Gastroesophageal sphincter (tissue), 4 donors: ENCODE data around the gene SLC14A1. TPM values are rescaled to one million over a fixed set of nuclear protein-coding genes. Genes with fewer than 3 reads are reported as not detected.

Source experiments
- ATAC-seq: fragments of 150-250 bp; one replicate; pipeline ENCODE4 v1.9.1; 2016; ENCODE audit warnings: mild to moderate bottlenecking, moderate library complexity
- H3K27ac ChIP-seq, 4 donors: fragments of 200-600 bp; sonication (generic) in 3 of 4; 1 replicate in 3 of 4; 2 replicates in 1 of 4; pipeline ENCODE4 v1.5.1; 2016 to 2019
- H3K27me3 ChIP-seq: fragments of 200-600 bp; sonication (generic); one replicate; pipeline ENCODE4 v1.5.1; 2019
- H3K36me3 ChIP-seq, 2 donors: fragments of 200-600 bp; sonication (generic); one replicate each; pipeline ENCODE4 v1.5.1; 2019; ENCODE audit warnings: control low read depth in 1 of 2
- H3K4me1 ChIP-seq, 3 donors: fragments of 200-600 bp; sonication (generic); 1 replicate in 2 of 3; 2 replicates in 1 of 3; pipeline ENCODE4 v1.5.1; 2016 to 2019; ENCODE audit warnings: control low read depth in 2 of 3
- H3K4me3 ChIP-seq, 2 donors: fragments of 200-600 bp; sonication (generic); one replicate each; pipeline ENCODE4 v1.5.1; 2019; ENCODE audit warnings: mild to moderate bottlenecking in 1 of 2, moderate library complexity in 1 of 2
- H3K9me3 ChIP-seq, 3 donors: fragments of 200-600 bp; sonication (generic); one replicate each; pipeline ENCODE4 v1.5.1; 2017 to 2019; ENCODE audit warnings: control low read depth in 2 of 3
- CTCF ChIP-seq, 4 experiments: fragments of 200-600 bp in 2 of 4; fragments of 450-650 bp in 2 of 4; sonication (generic) in 1 of 4; IDR thresholded peaks; one replicate each; pipeline ENCODE4 v1.5.1; 2017 to 2019; ENCODE audit warnings: antibody characterized with exemption in 4 of 4, mild to moderate bottlenecking in 2 of 4, moderate library complexity in 2 of 4
- EP300 ChIP-seq: sonication (generic); formaldehyde crosslinking; IDR thresholded peaks from one replicate; pipeline ENCODE4 v1.6.1; 2017; ENCODE audit warnings: antibody characterized with exemption, mild to moderate bottlenecking
- POLR2A ChIP-seq, 2 donors: fragments of 450-650 bp; IDR thresholded peaks; one replicate each; pipeline ENCODE4 v1.6.1; 2017; ENCODE audit warnings: antibody characterized with exemption in 2 of 2, mild to moderate bottlenecking in 2 of 2, moderate library complexity in 1 of 2
- POLR2AphosphoS5 ChIP-seq: sonication (generic); formaldehyde crosslinking; IDR thresholded peaks from one replicate; pipeline ENCODE4 v1.6.1; 2017; ENCODE audit warnings: antibody characterized with exemption
- WGBS, 2 donors: methylation state at CpG; one replicate each; pipeline ENCODE4 v1.1.5; 2018; ENCODE audit warnings: low coverage in 1 of 2; 5-methylcytosine and 5-hydroxymethylcytosine counted together
- total RNA-seq, 4 donors: library from RNA; depleted of rRNA; stranded (reverse); fragments of >200 nt; gene quantifications; one replicate each; pipeline ENCODE4 v1.1.0, GENCODE V29; 2016

Gene SLC14A1
- total RNA-seq, 4 donors from 2014 or later = 0.40 to 6.6 (median 1.5) TPM

- TF ChIP-seq CTCF (IDR thresholded peaks at IDR 0.05) = no peak
- no peak for TF ChIP-seq POLR2AphosphoS5
- no peak for TF ChIP-seq POLR2A (IDR thresholded peaks at IDR 0.05)
- no peak for TF ChIP-seq EP300
- ATAC-seq = no peak
- Histone ChIP-seq H3K27me3 (peaks cover 41% of the 10 kb centered on the region), H3K27ac (no peak overlapping the region), H3K36me3 (no peaks in the 10 kb centered on the region), H3K4me1 (no peaks in the 10 kb centered on the region), H3K4me3 (no peak overlapping the region), H3K9me3 (no peaks in the 10 kb centered on the region)
- 40 to 86% methylated on average over 1 to 6 of the region's 7 CpGs for WGBS, 2 donors
Measured at GRCh38 chr18:45719106-45719505, 4.9 kb upstream of the SLC14A1 start.

GRCh38 chr18:45722899-45723298 lies 1.1 kb upstream of the SLC14A1 start:
- Histone ChIP-seq H3K4me3 (no peak overlapping the region), H3K9me3 (no peaks in the 10 kb centered on the region), H3K27me3 (peaks cover 41% of the 10 kb centered on the region), H3K27ac (no peak overlapping the region), H3K4me1 (no peaks in the 10 kb centered on the region), H3K36me3 (no peaks in the 10 kb centered on the region)
- ATAC-seq = peak; percentile 51
- TF ChIP-seq POLR2AphosphoS5 (no peak), EP300 (no peak), CTCF (IDR thresholded peaks at IDR 0.05) (peak in 2 of 4 experiments; percentile 6 to 61)
- 0 to 3% methylated on average over 1 to 5 of the region's 5 CpGs for WGBS, 2 donors

GRCh38 chr18:45724601-45725000 lies 620 bp downstream of the SLC14A1 start:
- no peak for ATAC-seq
- H3K4me3 ChIP-seq = no peak overlapping the region

GRCh38 chr18:45725336-45725735 lies 1.4 kb downstream of the SLC14A1 start:
- Histone ChIP-seq H3K4me3 (no peak overlapping the region), H3K4me1 (no peaks in the 10 kb centered on the region), H3K9me3 (no peaks in the 10 kb centered on the region), H3K27ac (no peak overlapping the region), H3K36me3 (no peaks in the 10 kb centered on the region), H3K27me3 (peaks cover 26% of the 10 kb centered on the region)
- WGBS, 2 donors = 74 to 76% methylated on average over 4 of the region's 4 CpGs
- no peak for ATAC-seq
- TF ChIP-seq POLR2A (IDR thresholded peaks at IDR 0.05) (no peak), EP300 (no peak), CTCF (IDR thresholded peaks at IDR 0.05) (no peak), POLR2AphosphoS5 (no peak)

More at GRCh38 chr18:45724601-45725000, 620 bp downstream of the SLC14A1 start:
- H3K27ac ChIP-seq = no peak overlapping the region
- no peak for TF ChIP-seq POLR2AphosphoS5
- H3K9me3 ChIP-seq = no peaks in the 10 kb centered on the region
- H3K36me3 ChIP-seq = no peaks in the 10 kb centered on the region
- peaks cover 33% of the 10 kb centered on the region for H3K27me3 ChIP-seq
- 63 to 75% methylated on average over 3 to 4 of the region's 4 CpGs for WGBS, 2 donors
- no peaks in the 10 kb centered on the region for H3K4me1 ChIP-seq

- H3K4me3 ChIP-seq = no peak overlapping the region
- no peak for ATAC-seq
- H3K36me3 ChIP-seq = no peaks in the 10 kb centered on the region
- no peaks in the 10 kb centered on the region for H3K9me3 ChIP-seq
- 52 to 60% methylated on average over 2 to 3 of the region's 3 CpGs for WGBS, 2 donors
- no peak overlapping the region for H3K27ac ChIP-seq
- H3K4me1 ChIP-seq = no peaks in the 10 kb centered on the region
- H3K27me3 ChIP-seq = peaks cover 15% of the 10 kb centered on the region
- no peak for TF ChIP-seq CTCF (IDR thresholded peaks at IDR 0.05)
- TF ChIP-seq POLR2A (IDR thresholded peaks at IDR 0.05) = no peak
- TF ChIP-seq EP300 = no peak
- TF ChIP-seq POLR2AphosphoS5 = no peak
Measured at GRCh38 chr18:45726603-45727002, 2.6 kb downstream of the SLC14A1 start.
